Panc1 (cell line): ENCODE data around the gene FAM83F.

Experiments used
- CTCF ChIP-seq: fragments of 450-650 bp; IDR thresholded peaks from 2 replicates; pipeline ENCODE4 v1.5.1; 2017; ENCODE audit warnings: mild to moderate bottlenecking
- REST ChIP-seq, 2 experiments: IDR thresholded peaks; 2 replicates each; pipeline ENCODE4 v1.6.1; 2011 to 2012; ENCODE audit warnings: low read depth in 2 of 2, control low read depth in 1 of 2, low read length in 1 of 2, mild to moderate bottlenecking in 1 of 2, moderate library complexity in 1 of 2; ENCODE audit not compliant: insufficient read depth in 1 of 2

DNA sequence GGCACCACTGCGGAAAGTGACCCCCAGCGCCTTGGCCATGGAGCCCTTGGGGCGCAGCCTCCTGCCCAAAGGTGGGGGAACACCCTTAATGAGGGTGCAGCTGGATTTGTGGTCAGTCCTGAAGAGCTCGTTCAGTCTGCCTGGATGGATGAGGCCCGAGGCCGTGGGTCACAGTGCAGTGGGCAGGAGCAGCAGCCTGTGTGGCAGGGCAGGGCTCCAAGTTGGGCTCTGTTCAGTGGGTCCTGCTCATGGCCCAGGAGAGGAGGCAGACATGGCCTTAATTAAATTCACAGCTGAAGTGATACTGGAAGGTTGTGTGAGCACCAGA lies 33.3 kb downstream of the FAM83F start:
- TF ChIP-seq REST (IDR thresholded peaks at IDR 0.05; ENCODE audit: insufficient read depth in 1 of 2, low read depth in 2 of 2, low read length in 1 of 2), result no peak
- no peak for TF ChIP-seq CTCF
